Astrocyte (in vitro differentiated cells and primary cell): ENCODE data around the gene ZNF439.
"Not testable (repeated sequence)": the region's sequence is repeated elsewhere in the genome, so short reads cannot be mapped to it uniquely, and the experiment has no call there.

ENCODE experiments used
- EZH2 ChIP-seq: IDR thresholded peaks from 2 replicates; pipeline ENCODE4 v1.6.1; 2012; ENCODE audit warnings: mild to moderate bottlenecking, low read length, inconsistent platforms; ENCODE audit not compliant: insufficient read depth
- TF ChIP-seq, protein P1 (sequence below): IDR thresholded peaks from 2 replicates; pipeline ENCODE4 v1.5.1; 2011; ENCODE audit warnings: low read depth, mild to moderate bottlenecking, inconsistent platforms, low read length, moderate library complexity; ENCODE audit not compliant: insufficient read depth

DNA sequence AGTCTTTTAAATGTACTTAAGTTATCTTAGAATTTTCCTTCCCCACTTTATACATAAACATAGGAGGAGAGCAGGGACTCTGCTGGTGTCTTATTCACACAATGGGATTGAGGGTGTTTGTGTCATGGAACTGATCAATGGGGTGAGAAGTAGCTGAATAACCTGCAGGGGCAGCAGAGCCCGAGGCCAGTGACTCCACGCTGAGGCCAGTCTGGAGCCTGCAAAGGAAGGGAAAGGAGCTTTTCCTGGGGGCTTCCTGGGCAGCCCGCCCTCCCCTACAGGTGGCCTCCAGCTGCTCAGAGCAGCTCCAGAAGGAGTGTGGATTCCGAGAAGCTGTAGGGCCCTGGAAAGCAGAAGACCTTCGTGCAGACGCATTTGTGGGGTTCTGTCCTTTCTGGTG is 911 bp upstream of the ZNF439 start:
- TF ChIP-seq, protein P1, sequence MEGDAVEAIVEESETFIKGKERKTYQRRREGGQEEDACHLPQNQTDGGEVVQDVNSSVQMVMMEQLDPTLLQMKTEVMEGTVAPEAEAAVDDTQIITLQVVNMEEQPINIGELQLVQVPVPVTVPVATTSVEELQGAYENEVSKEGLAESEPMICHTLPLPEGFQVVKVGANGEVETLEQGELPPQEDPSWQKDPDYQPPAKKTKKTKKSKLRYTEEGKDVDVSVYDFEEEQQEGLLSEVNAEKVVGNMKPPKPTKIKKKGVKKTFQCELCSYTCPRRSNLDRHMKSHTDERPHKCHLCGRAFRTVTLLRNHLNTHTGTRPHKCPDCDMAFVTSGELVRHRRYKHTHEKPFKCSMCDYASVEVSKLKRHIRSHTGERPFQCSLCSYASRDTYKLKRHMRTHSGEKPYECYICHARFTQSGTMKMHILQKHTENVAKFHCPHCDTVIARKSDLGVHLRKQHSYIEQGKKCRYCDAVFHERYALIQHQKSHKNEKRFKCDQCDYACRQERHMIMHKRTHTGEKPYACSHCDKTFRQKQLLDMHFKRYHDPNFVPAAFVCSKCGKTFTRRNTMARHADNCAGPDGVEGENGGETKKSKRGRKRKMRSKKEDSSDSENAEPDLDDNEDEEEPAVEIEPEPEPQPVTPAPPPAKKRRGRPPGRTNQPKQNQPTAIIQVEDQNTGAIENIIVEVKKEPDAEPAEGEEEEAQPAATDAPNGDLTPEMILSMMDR: not testable (repeated sequence)
- TF ChIP-seq EZH2: not testable (repeated sequence)
